Naive thymus-derived CD4-positive, alpha-beta T cell (primary cell): Measurements from ENCODE around the gene INPP5A. TPM values are rescaled to one million over a fixed set of nuclear protein-coding genes. Genes with fewer than 3 reads are reported as not detected.

Source experiments
- ATAC-seq: fragments of 150-1000 bp; cut with Tn5 transposase; 2 replicates; pipeline ENCODE4 v1.10.0; 2021; ENCODE audit warnings: mild to moderate bottlenecking, moderate library complexity
- CTCF ChIA-PET: fragments of 350-600 bp; sonication (Branson Sonifier 250); formaldehyde crosslinking; loops from one replicate; lab custom pipeline; 2021; ENCODE audit warnings: antibody characterized with exemption; lab: Charles Lee
- POLR2A ChIA-PET: fragments of 350-600 bp; sonication (Branson Sonifier 250); formaldehyde crosslinking; loops from one replicate; lab custom pipeline; 2021; ENCODE audit warnings: antibody characterized with exemption, inconsistent platforms; lab: Charles Lee
- DNase-seq, 9 donors: peaks; one replicate each; pipeline versions ENCODE4 v3.0.0 to v3.0.0-alpha.2; 2020 to 2022; ENCODE audit warnings: mixed read lengths in 1 of 9
- H3K27ac ChIP-seq: one replicate; pipeline ENCODE4 v1.7.0; 2013; ENCODE audit warnings: mild to moderate bottlenecking, low read depth, low read length, moderate library complexity
- H3K27me3 ChIP-seq, 2 donors: one replicate each; pipeline ENCODE4 v1.7.0; 2013; ENCODE audit warnings: low read length in 2 of 2, mild to moderate bottlenecking in 2 of 2, moderate library complexity in 2 of 2; ENCODE audit not compliant: control insufficient read depth in 2 of 2, insufficient read depth in 2 of 2
- H3K36me3 ChIP-seq, 3 experiments: 1 replicate in 2 of 3; 2 replicates in 1 of 3; pipeline ENCODE4 v1.7.0; 2013; ENCODE audit warnings: low read length in 3 of 3, mild to moderate bottlenecking in 3 of 3, moderate library complexity in 1 of 3; ENCODE audit not compliant: insufficient read depth in 3 of 3, control insufficient read depth in 2 of 3
- H3K4me1 ChIP-seq, 2 donors: one replicate each; pipeline ENCODE4 v1.7.0; 2013; ENCODE audit warnings: low read length in 2 of 2, mild to moderate bottlenecking in 2 of 2, moderate library complexity in 1 of 2; ENCODE audit not compliant: control insufficient read depth in 2 of 2, insufficient read depth in 2 of 2
- H3K4me3 ChIP-seq: 2 replicates; pipeline ENCODE4 v1.7.0; 2013; ENCODE audit warnings: mild to moderate bottlenecking, low read length
- H3K9me3 ChIP-seq, 3 experiments: 1 replicate in 2 of 3; 2 replicates in 1 of 3; pipeline ENCODE4 v1.7.0; 2013; ENCODE audit warnings: low read length in 3 of 3; ENCODE audit not compliant: control insufficient read depth in 2 of 3
- H3K27ac Mint-ChIP-seq, 9 donors: one replicate each; pipeline ENCODE4 v1.8.0; 2020 to 2022; ENCODE audit warnings: mixed read lengths in 9 of 9, mild to moderate bottlenecking in 8 of 9, moderate library complexity in 5 of 9, inconsistent platforms in 2 of 9
- H3K27me3 Mint-ChIP-seq, 5 donors: one replicate each; pipeline ENCODE4 v1.8.0; 2021 to 2022; ENCODE audit warnings: mixed read lengths in 5 of 5, mild to moderate bottlenecking in 1 of 5
- H3K36me3 Mint-ChIP-seq, 5 donors: one replicate each; pipeline ENCODE4 v1.8.0; 2020 to 2022; ENCODE audit warnings: mixed read lengths in 5 of 5, mild to moderate bottlenecking in 3 of 5, inconsistent platforms in 1 of 5
- H3K4me1 Mint-ChIP-seq, 7 donors: one replicate each; pipeline ENCODE4 v1.8.0; 2020 to 2022; ENCODE audit warnings: mixed read lengths in 7 of 7, mild to moderate bottlenecking in 3 of 7, inconsistent platforms in 1 of 7
- H3K4me3 Mint-ChIP-seq, 10 donors: one replicate each; pipeline ENCODE4 v1.8.0; 2020 to 2022; ENCODE audit warnings: mild to moderate bottlenecking in 10 of 10, mixed read lengths in 10 of 10, moderate library complexity in 6 of 10, inconsistent platforms in 2 of 10
- H3K9me3 Mint-ChIP-seq, 11 donors: one replicate each; pipeline ENCODE4 v1.8.0; 2020 to 2022; ENCODE audit warnings: mixed read lengths in 11 of 11, mild to moderate bottlenecking in 4 of 11, inconsistent platforms in 1 of 11, moderate library complexity in 1 of 11
- intact Hi-C, 2 donors: fragments of 100-400 bp; cut with micrococcal nuclease; formaldehyde crosslinking; loops; one replicate each; pipeline ENCODE4 v1.15.1; 2023
- polyA plus RNA-seq, 2 donors: library from polyadenylated mRNA; unstranded; fragments of 300-500 nt; fragmentation: Illumina TruSeq; gene quantifications; one replicate each; pipeline ENCODE4 v1.2.3, GENCODE V29; 2021
- total RNA-seq, 6 experiments: library from RNA in 5 of 6; stranded (reverse) in 5 of 6; gene quantifications; 1 replicate in 5 of 6; 2 replicates in 1 of 6; pipeline ENCODE4 v1.2.3 and lab custom pipeline; 2021 to 2026

Gene INPP5A
- total and polyA plus RNA-seq, 7 experiments from 2014 or later, result 0.97 to 30.7 (median 25.0) TPM

DNA sequence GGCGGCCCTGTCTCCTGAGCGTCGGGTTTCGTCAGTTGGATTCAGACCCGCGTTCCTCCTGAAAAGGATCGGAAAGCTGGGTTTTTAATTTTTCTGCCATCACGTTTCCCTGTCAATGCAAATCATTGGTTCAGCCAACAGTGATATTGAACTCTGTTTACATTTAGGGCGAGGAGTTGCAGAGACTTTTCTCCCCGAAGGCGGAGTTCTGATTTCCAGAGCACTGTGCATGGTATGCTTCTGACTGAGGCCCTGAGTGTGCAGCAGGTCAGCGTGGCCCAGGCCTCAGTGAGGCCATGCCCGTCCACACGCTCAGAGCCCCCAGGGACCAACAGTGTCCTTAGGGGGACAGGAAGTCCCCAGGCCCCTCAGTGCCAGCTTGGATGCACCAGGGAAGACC is 221.3 kb downstream of the INPP5A start:
- Histone ChIP-seq H3K27ac (no peak overlapping the region), H3K9me3 (no peaks in the 10 kb centered on the region), H3K4me1 (no peaks in the 10 kb centered on the region), H3K4me3 (no peak overlapping the region), H3K27me3 (no peaks in the 10 kb centered on the region), H3K36me3 (peaks cover 0 to 44% (median 0%) of the 10 kb centered on the region in 3 experiments)
- DNase-seq, result no peak
- no peak overlapping the region for H3K4me3 Mint-ChIP-seq
- H3K27me3 Mint-ChIP-seq, result no peaks in the 10 kb centered on the region
- peaks cover 0 to 22% (median 16%) of the 10 kb centered on the region in 7 donors for H3K4me1 Mint-ChIP-seq
- H3K36me3 Mint-ChIP-seq, result peaks cover 18 to 44% (median 30%) of the 10 kb centered on the region in 5 donors
- intact Hi-C loops, result no loop called here
- H3K9me3 Mint-ChIP-seq, result peaks cover 0 to 12% (median 4%) of the 10 kb centered on the region in 11 donors
- ATAC-seq, result no peak
- H3K27ac Mint-ChIP-seq, result no peak overlapping the region
- ChIA-PET POLR2A (no interaction called here), CTCF (interaction anchor here (0.8 kb wide), 1 partner anchor 79 kb away, joined by 3 read pairs; no protein-coding TSS in a partner anchor)

DNA sequence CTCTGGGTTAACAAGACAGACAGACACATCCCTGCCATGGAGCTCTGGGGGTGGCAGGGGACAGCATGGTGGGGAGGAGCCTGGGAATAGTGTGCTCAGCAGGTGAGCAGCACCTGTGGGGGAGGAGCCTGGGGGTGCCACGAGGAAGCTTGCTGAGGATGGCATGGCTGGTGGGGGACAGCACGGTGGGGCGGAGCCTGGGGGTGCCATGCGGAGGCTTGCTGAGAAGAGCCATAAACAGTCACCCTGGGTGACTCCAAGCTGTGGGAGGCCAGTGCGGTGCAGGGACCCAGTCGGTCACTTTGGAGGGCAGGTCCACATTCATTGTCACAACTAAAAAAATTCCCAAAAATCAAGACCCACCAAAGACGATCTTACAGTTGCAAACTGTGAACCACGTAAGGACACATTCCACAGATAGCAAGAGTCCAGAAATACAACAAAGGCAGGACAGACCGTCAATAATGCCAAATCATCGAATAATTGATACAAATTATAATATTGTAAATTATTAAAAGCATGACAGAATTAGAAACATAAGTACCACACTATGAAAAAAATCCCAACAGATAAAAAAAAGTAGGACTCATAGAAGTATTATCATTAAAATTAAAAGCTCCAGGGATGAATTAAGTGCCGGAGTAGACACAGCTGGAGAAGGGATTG is 223.9 kb downstream of the INPP5A start:
- Mint-ChIP-seq H3K27ac (peak overlapping the region in 1 of 9 donors; percentile 51), H3K4me3 (no peak overlapping the region), H3K36me3 (peaks cover 4 to 36% (median 7%) of the 10 kb centered on the region in 5 donors), H3K27me3 (no peaks in the 10 kb centered on the region), H3K9me3 (peaks cover 0 to 4% (median 0%) of the 10 kb centered on the region in 11 donors), H3K4me1 (peaks cover 3 to 27% (median 17%) of the 10 kb centered on the region in 7 donors)
- POLR2A ChIA-PET, result no interaction called here
- no peak overlapping the region for H3K27ac ChIP-seq
- CTCF ChIA-PET, result no interaction called here
- intact Hi-C loops, result no loop called here
- H3K27me3 ChIP-seq, result no peaks in the 10 kb centered on the region
- no peaks in the 10 kb centered on the region for H3K9me3 ChIP-seq
- H3K4me3 ChIP-seq, result no peak overlapping the region
- H3K36me3 ChIP-seq, result peaks cover 0 to 23% (median 0%) of the 10 kb centered on the region in 3 experiments
- DNase-seq (no peak), ATAC-seq (no peak)
- H3K4me1 ChIP-seq, result no peaks in the 10 kb centered on the region

DNA sequence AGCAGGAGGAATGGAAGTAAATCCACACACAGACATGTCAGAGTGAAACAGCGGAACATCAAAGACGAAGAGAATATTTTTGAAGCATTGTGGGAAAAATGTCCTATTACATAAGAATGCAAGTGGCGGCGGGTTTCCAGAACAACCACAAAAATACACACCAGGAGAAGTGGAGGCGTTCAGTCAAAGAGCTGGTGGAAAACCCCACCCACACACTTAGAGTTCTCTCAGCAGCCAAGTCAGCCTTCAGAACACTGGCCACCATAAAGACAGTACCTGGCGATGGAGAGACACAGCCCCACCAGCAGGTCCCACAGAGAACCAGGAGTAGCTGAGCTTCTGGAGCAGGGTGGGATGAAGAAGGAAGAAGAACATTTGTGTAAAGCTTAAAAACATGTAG is 224.7 kb downstream of the INPP5A start:
- H3K27me3 Mint-ChIP-seq, result no peaks in the 10 kb centered on the region
- no peak for DNase-seq
- peaks cover 0 to 5% (median 0%) of the 10 kb centered on the region in 11 donors for H3K9me3 Mint-ChIP-seq
- peak overlapping the region in 5 of 9 donors; percentile 3 to 68 (median 11) for H3K27ac Mint-ChIP-seq
- no peak overlapping the region for H3K4me3 Mint-ChIP-seq
- Histone ChIP-seq H3K4me3 (no peak overlapping the region), H3K27me3 (no peaks in the 10 kb centered on the region), H3K9me3 (no peaks in the 10 kb centered on the region), H3K36me3 (peaks cover 0 to 18% (median 0%) of the 10 kb centered on the region in 3 experiments), H3K4me1 (no peaks in the 10 kb centered on the region), H3K27ac (no peak overlapping the region)
- ATAC-seq, result no peak
- POLR2A ChIA-PET, result no interaction called here
- CTCF ChIA-PET, result no interaction called here
- H3K36me3 Mint-ChIP-seq, result peaks cover 2 to 32% (median 7%) of the 10 kb centered on the region in 5 donors
- intact Hi-C loops, result no loop called here
- peaks cover 5 to 28% (median 17%) of the 10 kb centered on the region in 7 donors for H3K4me1 Mint-ChIP-seq

DNA sequence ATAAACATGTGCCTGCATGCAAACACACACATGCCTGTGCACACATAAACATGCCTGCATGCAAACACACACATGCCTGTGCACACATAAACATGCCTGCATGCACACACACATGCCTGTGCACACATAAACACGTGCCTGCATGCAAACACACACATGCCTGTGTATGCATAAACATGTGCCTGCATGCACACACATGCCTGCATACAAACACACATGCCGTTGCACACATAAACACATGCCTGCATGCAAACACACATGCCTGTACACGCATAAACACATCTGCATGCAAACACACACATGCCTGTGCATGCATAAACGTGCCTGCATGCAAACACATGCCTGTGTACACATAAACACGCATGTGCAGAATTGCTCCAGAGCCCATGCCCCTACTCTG is 226.0 kb downstream of the INPP5A start:
- ChIA-PET POLR2A (no interaction called here), CTCF (no interaction called here)
- no peak overlapping the region for H3K27ac ChIP-seq
- Mint-ChIP-seq H3K27ac (no peak overlapping the region), H3K4me1 (peaks cover 5 to 28% (median 17%) of the 10 kb centered on the region in 7 donors), H3K9me3 (peaks cover 0 to 5% (median 0%) of the 10 kb centered on the region in 11 donors), H3K4me3 (no peak overlapping the region), H3K36me3 (peaks cover 2 to 37% (median 15%) of the 10 kb centered on the region in 5 donors), H3K27me3 (no peaks in the 10 kb centered on the region)
- intact Hi-C loops, result no loop called here
- H3K9me3 ChIP-seq, result no peaks in the 10 kb centered on the region
- ATAC-seq, result no peak
- no peak overlapping the region for H3K4me3 ChIP-seq
- no peaks in the 10 kb centered on the region for H3K27me3 ChIP-seq
- H3K4me1 ChIP-seq, result no peaks in the 10 kb centered on the region
- peaks cover 0 to 25% (median 0%) of the 10 kb centered on the region in 3 experiments for H3K36me3 ChIP-seq
- no peak for DNase-seq

DNA sequence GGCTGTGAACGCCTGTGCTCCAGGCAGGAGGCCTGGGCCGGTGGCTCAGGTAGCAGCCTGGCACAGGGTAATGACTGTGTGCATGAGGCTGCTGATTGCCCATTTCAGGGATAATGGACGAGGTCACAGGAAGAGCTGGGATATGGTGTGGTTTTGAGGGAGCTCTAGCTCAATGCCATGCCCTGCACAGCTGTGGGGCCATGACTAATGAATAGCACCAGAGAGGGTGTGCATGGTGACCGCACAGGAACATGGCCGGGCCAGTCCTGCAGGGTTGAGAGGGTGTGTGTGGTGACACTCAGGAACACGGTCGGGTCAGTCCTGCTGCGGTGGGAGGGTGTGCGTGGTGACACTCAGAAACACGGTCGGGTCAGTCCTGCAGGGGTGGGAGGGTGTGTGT is 226.5 kb downstream of the INPP5A start:
- H3K27ac Mint-ChIP-seq, result peak overlapping the region in 1 of 9 donors; percentile 74
- intact Hi-C loops, result no loop called here
- Histone ChIP-seq H3K36me3 (peaks cover 0 to 25% (median 0%) of the 10 kb centered on the region in 3 experiments), H3K9me3 (no peaks in the 10 kb centered on the region), H3K4me1 (no peaks in the 10 kb centered on the region), H3K27ac (no peak overlapping the region), H3K4me3 (no peak overlapping the region), H3K27me3 (no peaks in the 10 kb centered on the region)
- H3K9me3 Mint-ChIP-seq, result peaks cover 0 to 5% (median 0%) of the 10 kb centered on the region in 11 donors
- no peak overlapping the region for H3K4me3 Mint-ChIP-seq
- H3K36me3 Mint-ChIP-seq, result peaks cover 5 to 38% (median 19%) of the 10 kb centered on the region in 5 donors
- no peak for DNase-seq
- CTCF ChIA-PET, result no interaction called here
- ATAC-seq, result no peak
- H3K27me3 Mint-ChIP-seq, result no peaks in the 10 kb centered on the region
- peaks cover 5 to 28% (median 17%) of the 10 kb centered on the region in 7 donors for H3K4me1 Mint-ChIP-seq
- POLR2A ChIA-PET, result no interaction called here

DNA sequence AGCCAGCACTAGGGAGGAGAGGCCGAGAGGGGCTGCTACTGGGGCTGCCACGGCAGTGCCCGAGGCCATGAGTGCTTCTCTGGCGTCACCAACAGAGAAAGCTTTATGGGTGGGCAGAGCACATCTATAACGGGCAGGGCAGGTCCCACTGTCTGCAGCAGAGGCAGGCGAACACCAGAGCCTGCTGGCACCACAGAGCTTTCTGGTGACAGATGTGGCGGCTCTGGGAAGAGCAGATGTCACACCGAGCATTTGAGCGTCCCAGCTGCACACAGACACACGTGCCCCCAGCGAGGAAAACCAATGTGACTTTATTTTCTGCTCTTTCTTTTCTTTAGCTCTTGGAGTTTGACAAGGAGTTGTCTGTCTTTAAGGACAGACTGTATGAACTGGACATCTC is 227.8 kb downstream of the INPP5A start:
- ChIA-PET POLR2A (no interaction called here), CTCF (no interaction called here)
- DNase-seq, result no peak
- Mint-ChIP-seq H3K4me3 (no peak overlapping the region), H3K9me3 (peaks cover 0 to 5% (median 0%) of the 10 kb centered on the region in 11 donors), H3K27me3 (no peaks in the 10 kb centered on the region), H3K27ac (no peak overlapping the region), H3K4me1 (peaks cover 5 to 28% (median 17%) of the 10 kb centered on the region in 7 donors), H3K36me3 (peaks cover 5 to 43% (median 23%) of the 10 kb centered on the region in 5 donors)
- Histone ChIP-seq H3K4me3 (no peak overlapping the region), H3K27me3 (no peaks in the 10 kb centered on the region), H3K36me3 (peaks cover 0 to 34% (median 0%) of the 10 kb centered on the region in 3 experiments), H3K4me1 (no peaks in the 10 kb centered on the region), H3K9me3 (no peaks in the 10 kb centered on the region), H3K27ac (no peak overlapping the region)
- intact Hi-C loops, result no loop called here
- no peak for ATAC-seq
